WTC11 (cell line): Measurements from ENCODE around the gene FAM114A2. TPM values are rescaled to one million over a fixed set of nuclear protein-coding genes. Genes with fewer than 3 reads are reported as not detected.

Source experiments
- ATAC-seq: fragments of 200-7000 bp; cut with Tn5 transposase; 2 replicates; pipeline ENCODE4 v1.10.0; 2021; ENCODE audit warnings: mild to moderate bottlenecking, moderate library complexity
- CTCF ChIA-PET: fragments of 300-600 bp; sonication (Branson Sonifier 250); formaldehyde crosslinking; loops from one replicate; lab custom pipeline; 2021; ENCODE audit warnings: antibody characterized with exemption; lab: Charles Lee
- POLR2A ChIA-PET: fragments of 350-600 bp; sonication (Branson Sonifier 250); formaldehyde crosslinking; loops from one replicate; lab custom pipeline; 2021; ENCODE audit warnings: antibody characterized with exemption; lab: Charles Lee
- DNase-seq: peaks from one replicate; pipeline ENCODE4 v3.0.0; 2021; ENCODE audit warnings: low spot score
- H3K27ac Mint-ChIP-seq: 2 replicates; pipeline ENCODE4 v1.8.0; 2021; ENCODE audit warnings: mixed read lengths
- H3K27me3 Mint-ChIP-seq: 2 replicates; pipeline ENCODE4 v1.8.0; 2021; ENCODE audit warnings: low read depth, mild to moderate bottlenecking, moderate library complexity, mixed read lengths
- H3K36me3 Mint-ChIP-seq: 2 replicates; pipeline ENCODE4 v1.8.0; 2021; ENCODE audit warnings: mixed read lengths
- H3K4me1 Mint-ChIP-seq: 2 replicates; pipeline ENCODE4 v1.8.0; 2022; ENCODE audit warnings: mixed read lengths
- H3K4me3 Mint-ChIP-seq: 2 replicates; pipeline ENCODE4 v1.8.0; 2021; ENCODE audit warnings: mild to moderate bottlenecking, moderate library complexity, mixed read lengths
- H3K9me3 Mint-ChIP-seq: 2 replicates; pipeline ENCODE4 v1.8.0; 2021; ENCODE audit warnings: mixed read lengths
- CREB1 ChIP-seq: sonication (generic); formaldehyde crosslinking; IDR thresholded peaks from 2 replicates; pipeline ENCODE4 v1.8.0; 2023; ENCODE audit warnings: mild to moderate bottlenecking, missing genetic modification reagents
- NFE2L1 ChIP-seq: sonication (generic); formaldehyde crosslinking; IDR thresholded peaks from 2 replicates; pipeline ENCODE4 v1.8.1; 2023; ENCODE audit warnings: missing genetic modification reagents
- SP1 ChIP-seq: sonication (generic); formaldehyde crosslinking; conservative IDR thresholded peaks from 2 replicates; pipeline ENCODE4 v1.8.1; 2022; ENCODE audit warnings: missing genetic modification reagents
- total RNA-seq: library from RNA; stranded (reverse); gene quantifications from 3 replicates; pipeline ENCODE4 v1.2.3, GENCODE V29; 2021

Gene FAM114A2
- total RNA-seq, 1 experiment from 2014 or later: 10.1 TPM

DNA sequence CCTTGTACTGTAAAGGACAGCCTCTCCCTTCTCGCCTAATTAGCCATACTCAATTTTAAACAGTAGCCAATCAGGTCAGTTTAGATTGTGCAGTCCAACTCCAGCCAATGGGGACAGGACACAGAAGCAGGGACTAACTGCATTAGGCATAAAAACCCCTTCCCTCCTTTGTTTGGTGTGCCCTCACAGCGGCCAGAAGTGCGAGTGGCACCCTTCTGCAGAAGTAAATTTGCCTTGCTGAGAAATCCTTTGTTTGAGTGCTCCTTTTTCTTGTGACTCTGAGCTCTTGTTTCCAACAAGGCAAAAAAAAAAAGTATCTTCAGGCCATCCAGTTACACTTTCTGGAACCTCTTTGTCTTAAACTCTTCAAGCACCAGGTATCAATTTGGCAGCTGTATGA, 97.4 kb downstream of the FAM114A2 start:
- DNase-seq: no peak
- no peak for TF ChIP-seq NFE2L1 (CRISPR knock-in tag)
- no peak for TF ChIP-seq SP1
- no peak for TF ChIP-seq CREB1 (CRISPR knock-in tag)
- Mint-ChIP-seq H3K27ac (no peak overlapping the region), H3K4me3 (no peak overlapping the region), H3K4me1 (peaks cover 32% of the 10 kb centered on the region), H3K9me3 (peaks cover 91% of the 10 kb centered on the region), H3K36me3 (peaks cover 81% of the 10 kb centered on the region), H3K27me3 (peaks cover 7% of the 10 kb centered on the region)
- ATAC-seq: no peak
- POLR2A ChIA-PET: no interaction called here
- CTCF ChIA-PET: no interaction called here

Other genes with a start within 250 kb of the FAM114A2 start
- gene MFAP3, start 57 bp upstream of the FAM114A2 start, total RNA-seq: 20.0 to 22.1 TPM (median 21.2 TPM) in 3 replicates
- gene GALNT10, start 151.8 kb upstream of the FAM114A2 start, total RNA-seq: 15.9 to 22.9 TPM (median 17.5 TPM) in 3 replicates